ENCODE measurements around the gene FCN1.

FCN1 gene

DNA sequence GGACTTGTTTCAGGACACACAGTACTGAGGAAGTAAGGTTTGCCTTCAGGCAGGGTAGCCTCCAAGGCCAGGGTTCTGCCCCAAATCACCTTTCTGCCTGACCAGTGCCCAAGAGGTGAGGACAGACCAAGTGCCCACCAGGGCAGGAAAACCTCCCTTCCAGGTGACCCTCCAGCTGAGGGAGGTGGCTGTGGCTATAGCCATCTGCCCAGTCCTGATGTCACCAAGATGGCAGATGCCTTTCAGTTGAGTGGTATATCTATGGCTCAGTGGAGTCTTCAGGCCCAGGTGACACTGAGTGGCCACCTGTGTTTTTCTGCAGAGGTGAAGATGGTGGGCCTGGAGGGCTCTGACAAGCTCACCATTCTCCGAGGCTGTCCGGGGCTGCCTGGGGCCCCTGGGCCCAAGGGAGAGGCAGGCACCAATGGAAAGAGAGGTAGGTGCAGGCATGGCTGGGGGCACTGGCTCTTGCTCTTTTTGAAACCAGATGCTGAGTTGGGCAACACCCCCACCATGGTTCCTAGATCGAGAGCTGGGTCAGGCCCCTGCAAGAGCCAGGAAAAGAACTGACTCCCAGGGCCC lies 35.4 kb downstream of the FCN1 start:
- Histone ChIP-seq H3K36me3 (ENCODE audit: insufficient read depth, low read length) (no peaks in the 10 kb centered on the region), H3K79me2 (ENCODE audit: control insufficient read depth, insufficient read depth, low read length, unreplicated experiment) (no peaks in the 10 kb centered on the region), H2AFZ (ENCODE audit: low read length, unreplicated experiment) (no peak overlapping the region), H3K27ac (ENCODE audit: low read depth, low read length) (no peak overlapping the region), H3K27me3 (ENCODE audit: insufficient read depth, low read length) (peaks cover 59% of the 10 kb centered on the region), H3K4me3 (ENCODE audit: low read depth, low read length) (no peak overlapping the region), H3K4me1 (ENCODE audit: control insufficient read depth, insufficient read depth, low read length, unreplicated experiment) (no peaks in the 10 kb centered on the region)

- H3K4me1 ChIP-seq (ENCODE audit: control insufficient read depth, insufficient read depth, low read length, unreplicated experiment): no peaks in the 10 kb centered on the region
- no peaks in the 10 kb centered on the region for H3K79me2 ChIP-seq (ENCODE audit: control insufficient read depth, insufficient read depth, low read length, unreplicated experiment)
- no peak overlapping the region for H3K27ac ChIP-seq (ENCODE audit: low read depth, low read length)
- no peak overlapping the region for H3K4me3 ChIP-seq (ENCODE audit: low read depth, low read length)
- peaks cover 59% of the 10 kb centered on the region for H3K27me3 ChIP-seq (ENCODE audit: insufficient read depth, low read length)
- H3K36me3 ChIP-seq (ENCODE audit: insufficient read depth, low read length): no peaks in the 10 kb centered on the region
- H2AFZ ChIP-seq (ENCODE audit: low read length, unreplicated experiment): no peak overlapping the region
These were observed 36.4 kb downstream of the FCN1 start for GRCh38 chr9:134881313-134881670.

- no peak within 1 kb of the TSS for H2AFZ ChIP-seq (ENCODE audit: low read length, unreplicated experiment)
- H3K4me1 ChIP-seq (ENCODE audit: control insufficient read depth, insufficient read depth, low read length, unreplicated experiment): no peaks in the 10 kb centered on the region
- H3K27me3 ChIP-seq (ENCODE audit: insufficient read depth, low read length): peaks cover 65% of the 10 kb centered on the region
- H3K27ac ChIP-seq (ENCODE audit: low read depth, low read length): no peak within 1 kb of the TSS
- no peaks in the 10 kb centered on the region for H3K36me3 ChIP-seq (ENCODE audit: insufficient read depth, low read length)
- no peaks in the 10 kb centered on the region for H3K79me2 ChIP-seq (ENCODE audit: control insufficient read depth, insufficient read depth, low read length, unreplicated experiment)
- no peak within 1 kb of the TSS for H3K4me3 ChIP-seq (ENCODE audit: low read depth, low read length)
These were observed 37.0 kb downstream of the FCN1 start, which contains the start of gene FCN2 for GRCh38 chr9:134880484-134881312. TSS of gene FCN2 (plus strand) at chr9:134880810. CDS start at chr9:134880822, 12 bp downstream.

DNA sequence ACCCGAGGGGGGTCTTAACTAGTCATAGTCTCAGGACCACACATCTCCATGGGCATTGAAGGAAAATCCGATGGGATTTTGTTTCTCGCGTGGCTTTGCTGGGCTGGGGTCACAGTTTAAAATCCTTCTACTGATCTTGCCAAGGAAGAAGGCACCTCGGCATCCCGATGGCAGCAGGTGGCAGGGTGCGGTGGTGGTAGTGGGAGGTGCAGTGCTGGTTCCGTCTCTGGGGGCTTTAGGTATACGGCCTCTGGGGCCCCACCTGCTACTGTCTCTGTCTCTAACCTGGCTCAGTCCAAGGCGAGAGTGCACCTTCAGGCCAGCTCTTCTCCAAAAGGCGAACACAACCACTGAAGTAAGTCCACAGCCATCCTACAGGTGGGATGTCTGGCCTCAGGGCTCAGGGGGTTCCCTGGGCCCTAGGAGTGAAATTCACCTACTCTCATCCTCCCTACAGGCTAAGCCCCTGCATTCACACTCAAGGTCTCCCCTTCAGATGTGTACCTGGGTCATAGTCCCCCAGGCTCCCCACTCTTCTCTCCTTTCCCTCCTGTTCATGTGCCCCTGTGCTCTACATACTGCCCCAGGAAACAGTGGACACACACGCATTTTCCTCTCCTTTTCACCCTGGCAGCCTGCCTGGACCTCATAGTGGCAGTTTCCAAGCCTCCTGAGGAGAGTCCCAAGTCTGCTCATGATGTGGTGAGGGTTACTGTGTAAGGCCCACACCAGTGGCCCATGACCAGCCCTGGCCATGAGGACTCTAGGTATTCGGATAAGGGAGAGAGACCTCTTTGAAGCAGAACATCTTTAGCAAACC lies 37.8 kb downstream of the FCN1 start:
- H3K27ac ChIP-seq (ENCODE audit: low read depth, low read length): no peak overlapping the region
- H3K27me3 ChIP-seq (ENCODE audit: insufficient read depth, low read length): peaks cover 73% of the 10 kb centered on the region
- no peak overlapping the region for H3K4me3 ChIP-seq (ENCODE audit: low read depth, low read length)
- H2AFZ ChIP-seq (ENCODE audit: low read length, unreplicated experiment): no peak overlapping the region
- no peaks in the 10 kb centered on the region for H3K79me2 ChIP-seq (ENCODE audit: control insufficient read depth, insufficient read depth, low read length, unreplicated experiment)
- no peaks in the 10 kb centered on the region for H3K36me3 ChIP-seq (ENCODE audit: insufficient read depth, low read length)
- H3K4me1 ChIP-seq (ENCODE audit: control insufficient read depth, insufficient read depth, low read length, unreplicated experiment): no peaks in the 10 kb centered on the region

- Histone ChIP-seq H3K27me3 (ENCODE audit: insufficient read depth, low read length) (peaks cover 92% of the 10 kb centered on the region), H3K4me1 (ENCODE audit: control insufficient read depth, insufficient read depth, low read length, unreplicated experiment) (no peaks in the 10 kb centered on the region), H3K27ac (ENCODE audit: low read depth, low read length) (no peak overlapping the region), H2AFZ (ENCODE audit: low read length, unreplicated experiment) (no peak overlapping the region), H3K36me3 (ENCODE audit: insufficient read depth, low read length) (no peaks in the 10 kb centered on the region), H3K4me3 (ENCODE audit: low read depth, low read length) (no peak overlapping the region), H3K79me2 (ENCODE audit: control insufficient read depth, insufficient read depth, low read length, unreplicated experiment) (no peaks in the 10 kb centered on the region)
These were observed 40.2 kb downstream of the FCN1 start for GRCh38 chr9:134877541-134877940.

DNA sequence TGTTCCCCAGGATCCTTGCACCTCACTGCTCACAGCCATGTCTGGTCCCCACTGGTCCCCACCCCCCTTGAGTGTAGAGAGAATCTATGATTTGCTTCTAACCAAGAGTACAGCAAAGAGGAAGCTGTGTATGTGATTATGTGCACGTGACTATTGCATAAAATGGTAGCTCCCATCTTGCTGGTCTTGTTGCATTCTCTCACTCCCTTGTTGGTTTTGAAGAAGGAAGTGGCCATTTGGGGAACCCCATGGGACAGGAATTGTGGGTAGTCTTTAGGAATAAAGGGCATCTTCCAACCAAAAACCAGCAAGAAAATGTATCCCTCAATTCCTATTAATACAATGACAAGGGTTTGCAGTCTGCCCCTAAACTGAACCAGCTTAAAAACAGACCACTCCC lies 42.3 kb downstream of the FCN1 start:
- no peak overlapping the region for H3K4me3 ChIP-seq (ENCODE audit: low read depth, low read length)
- peaks cover 95% of the 10 kb centered on the region for H3K27me3 ChIP-seq (ENCODE audit: insufficient read depth, low read length)
- no peak overlapping the region for H2AFZ ChIP-seq (ENCODE audit: low read length, unreplicated experiment)
- H3K4me1 ChIP-seq (ENCODE audit: control insufficient read depth, insufficient read depth, low read length, unreplicated experiment): no peaks in the 10 kb centered on the region
- H3K27ac ChIP-seq (ENCODE audit: low read depth, low read length): no peak overlapping the region
- H3K79me2 ChIP-seq (ENCODE audit: control insufficient read depth, insufficient read depth, low read length, unreplicated experiment): no peaks in the 10 kb centered on the region
- H3K36me3 ChIP-seq (ENCODE audit: insufficient read depth, low read length): no peaks in the 10 kb centered on the region

DNA sequence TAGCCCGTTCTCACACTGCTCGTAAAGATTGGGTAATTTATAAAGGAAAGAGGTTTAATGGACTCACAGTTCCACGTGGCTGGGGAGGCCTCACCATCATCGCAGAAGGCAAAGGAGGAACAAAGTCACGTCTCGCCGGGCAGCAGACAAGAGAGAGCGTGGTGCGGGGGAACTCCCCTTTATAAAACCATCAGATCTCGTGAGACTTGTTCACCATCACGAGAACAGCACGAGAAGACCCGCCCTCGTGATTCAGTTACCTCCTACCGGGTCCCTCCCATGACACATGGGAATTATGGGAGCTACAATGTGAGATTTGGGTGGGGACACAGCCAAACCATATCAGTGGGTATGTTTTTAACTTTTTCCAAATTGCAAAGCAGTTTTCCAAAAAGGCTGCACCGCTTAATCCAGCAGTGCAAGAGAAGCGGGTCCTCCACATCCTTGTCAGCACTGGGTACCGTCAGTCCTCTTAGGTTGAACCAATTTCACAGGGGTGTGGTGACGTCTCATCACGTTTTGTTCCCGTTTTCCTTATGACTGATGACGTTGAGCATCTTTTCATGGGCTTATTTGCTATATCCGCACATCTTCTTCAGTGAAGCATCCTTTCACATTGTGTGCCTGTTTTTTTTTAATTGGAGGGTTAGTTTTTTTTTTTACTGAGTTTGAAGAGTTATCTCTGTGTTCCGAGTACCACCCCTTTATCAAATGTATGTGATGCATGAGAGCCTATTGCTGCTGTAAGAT lies 45.1 kb downstream of the FCN1 start:
- no peak overlapping the region for H3K4me3 ChIP-seq (ENCODE audit: low read depth, low read length)
- H3K79me2 ChIP-seq (ENCODE audit: control insufficient read depth, insufficient read depth, low read length, unreplicated experiment): no peaks in the 10 kb centered on the region
- no peaks in the 10 kb centered on the region for H3K4me1 ChIP-seq (ENCODE audit: control insufficient read depth, insufficient read depth, low read length, unreplicated experiment)
- no peak overlapping the region for H3K27ac ChIP-seq (ENCODE audit: low read depth, low read length)
- peaks cover 73% of the 10 kb centered on the region for H3K27me3 ChIP-seq (ENCODE audit: insufficient read depth, low read length)
- H3K36me3 ChIP-seq (ENCODE audit: insufficient read depth, low read length): no peaks in the 10 kb centered on the region
- no peak overlapping the region for H2AFZ ChIP-seq (ENCODE audit: low read length, unreplicated experiment)

- Histone ChIP-seq H3K4me3 (ENCODE audit: low read depth, low read length) (no peak overlapping the region), H3K79me2 (ENCODE audit: control insufficient read depth, insufficient read depth, low read length, unreplicated experiment) (no peaks in the 10 kb centered on the region), H3K27ac (ENCODE audit: low read depth, low read length) (no peak overlapping the region), H3K27me3 (ENCODE audit: insufficient read depth, low read length) (peaks cover 65% of the 10 kb centered on the region), H3K4me1 (ENCODE audit: control insufficient read depth, insufficient read depth, low read length, unreplicated experiment) (no peaks in the 10 kb centered on the region), H2AFZ (ENCODE audit: low read length, unreplicated experiment) (no peak overlapping the region), H3K36me3 (ENCODE audit: insufficient read depth, low read length) (no peaks in the 10 kb centered on the region)
These were observed 45.9 kb downstream of the FCN1 start for GRCh38 chr9:134871697-134872340.

DNA sequence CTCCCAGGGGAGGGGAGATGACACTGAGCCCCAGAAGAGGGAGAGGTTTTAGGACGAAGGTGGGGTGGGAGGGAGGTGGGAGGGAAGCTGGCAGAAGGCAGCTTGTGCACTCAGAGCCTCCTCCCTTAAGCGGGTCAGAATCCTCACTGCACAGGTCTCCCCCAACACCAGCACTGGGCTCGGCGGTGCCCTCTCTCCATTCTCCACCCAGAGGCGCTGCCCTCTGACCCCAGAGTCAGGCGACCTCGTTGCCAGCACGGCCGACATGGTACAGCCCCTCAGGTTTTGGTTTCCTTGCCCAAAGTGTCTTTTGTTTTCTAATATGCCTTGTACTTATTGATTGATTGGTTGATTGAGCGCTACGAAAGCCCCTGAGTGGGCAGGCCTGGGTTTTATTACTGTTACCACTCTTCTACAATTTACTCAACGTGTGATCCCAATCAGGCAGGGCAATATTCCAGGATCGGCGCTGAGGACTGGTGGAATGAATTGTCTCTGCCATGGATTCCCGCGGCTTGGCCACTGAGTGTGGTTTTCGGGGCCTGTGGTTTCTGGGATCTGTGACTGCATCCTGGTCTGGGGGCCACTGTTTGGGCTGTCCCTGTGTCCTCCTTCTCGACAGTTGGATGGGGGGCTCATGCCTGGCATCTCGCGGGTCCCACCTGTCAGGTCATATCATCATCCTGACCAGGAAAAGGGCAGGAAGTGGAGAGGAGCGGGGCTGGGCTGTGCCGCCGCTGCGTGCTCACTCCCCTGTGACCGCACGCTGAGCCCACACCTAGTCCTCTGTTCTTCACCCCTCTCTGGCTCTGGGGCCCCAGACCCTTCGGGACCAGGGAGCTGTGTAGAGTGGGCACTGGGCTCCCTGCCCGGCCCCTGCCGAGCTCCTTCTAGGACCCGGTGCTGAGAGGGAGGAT lies 46.7 kb downstream of the FCN1 start:
- no peak overlapping the region for H3K27ac ChIP-seq (ENCODE audit: low read depth, low read length)
- H3K36me3 ChIP-seq (ENCODE audit: insufficient read depth, low read length): no peaks in the 10 kb centered on the region
- H3K4me3 ChIP-seq (ENCODE audit: low read depth, low read length): no peak overlapping the region
- no peaks in the 10 kb centered on the region for H3K4me1 ChIP-seq (ENCODE audit: control insufficient read depth, insufficient read depth, low read length, unreplicated experiment)
- no peaks in the 10 kb centered on the region for H3K79me2 ChIP-seq (ENCODE audit: control insufficient read depth, insufficient read depth, low read length, unreplicated experiment)
- no peak overlapping the region for H2AFZ ChIP-seq (ENCODE audit: low read length, unreplicated experiment)
- peaks cover 60% of the 10 kb centered on the region for H3K27me3 ChIP-seq (ENCODE audit: insufficient read depth, low read length)

All from ACC112 (cell line).